NCI-H82 treated with DMSO at 0.1 percent for 48 hours (cell line): Measurements from ENCODE around the gene XRCC2.
"Not testable (repeated sequence)": the region's sequence is repeated elsewhere in the genome, so short reads cannot be mapped to it uniquely, and the experiment has no call there.

Experiments used
- DNase-seq: peaks from one replicate; lab custom pipeline; 2025; ENCODE audit not compliant: unreplicated experiment; lab: John Stamatoyannopoulos, UW

Gene XRCC2

DNA sequence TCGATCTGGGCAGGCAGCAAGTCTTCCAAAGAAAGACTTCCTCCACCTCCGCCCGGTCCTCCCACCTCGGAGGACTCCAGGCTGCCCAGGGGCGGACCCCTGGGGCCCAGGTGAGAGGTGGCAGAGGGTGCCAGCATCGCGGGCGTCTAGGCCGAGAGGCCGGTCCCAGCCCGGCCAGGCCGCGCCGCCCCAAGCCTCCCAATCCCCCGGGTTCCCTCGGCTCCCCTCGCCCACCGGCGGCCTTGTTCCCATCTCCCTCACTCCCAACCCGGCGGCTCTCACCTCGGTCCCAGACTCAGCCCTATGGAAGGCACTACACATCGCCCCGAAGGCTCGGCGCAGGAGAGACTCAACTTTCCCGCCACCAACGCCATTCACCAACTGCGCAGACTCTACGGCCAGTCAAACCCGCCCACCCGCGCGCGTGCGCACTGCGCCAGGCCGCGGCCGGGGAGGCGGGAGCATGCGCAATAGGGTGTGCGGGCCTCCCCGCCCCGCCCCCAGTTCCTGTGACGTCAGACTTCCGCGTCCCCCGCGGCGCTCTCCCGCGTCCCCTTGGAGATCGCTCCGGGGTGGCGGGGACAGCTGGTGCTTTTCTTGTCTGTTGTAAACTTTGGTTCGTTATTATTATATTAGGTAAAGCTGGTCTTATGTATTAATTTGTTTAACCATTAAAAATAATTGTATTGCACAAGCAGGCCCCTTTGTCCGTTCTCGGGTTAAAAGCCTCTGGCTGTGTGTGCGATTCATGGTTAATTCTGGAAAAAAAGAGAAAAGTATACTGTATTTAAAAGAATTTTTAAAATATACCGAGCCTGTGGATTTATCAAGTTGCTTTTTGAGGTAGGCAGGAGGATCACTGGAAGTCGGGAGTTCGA is at the start of gene XRCC2:
XRCC2 (minus strand) TSS at position 383 of the 878 bp plus-strand sequence; CDS start at position 321, 62 bp downstream.
- DNase-seq, result peak; percentile 73

DNA sequence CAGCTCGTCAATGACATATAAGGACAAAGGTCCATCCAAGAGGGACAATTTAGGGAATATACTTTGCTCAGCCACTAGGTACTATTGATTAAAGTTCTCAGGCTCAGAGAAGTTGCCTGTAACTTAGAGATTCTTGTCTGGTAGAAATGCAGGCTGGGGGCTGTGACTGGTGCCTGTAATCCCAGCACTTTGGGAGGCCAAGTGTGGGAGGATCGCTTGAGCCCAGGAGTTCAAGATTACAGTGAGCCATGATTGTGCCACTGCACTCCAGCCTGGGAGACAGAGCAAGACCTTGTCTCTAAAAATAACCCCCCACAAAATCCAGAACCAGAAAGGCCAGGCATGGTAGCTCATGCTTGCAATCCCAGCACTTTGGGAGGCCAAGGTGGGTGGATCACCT is 47.4 kb upstream of the XRCC2 start:
- no peak for DNase-seq

DNA sequence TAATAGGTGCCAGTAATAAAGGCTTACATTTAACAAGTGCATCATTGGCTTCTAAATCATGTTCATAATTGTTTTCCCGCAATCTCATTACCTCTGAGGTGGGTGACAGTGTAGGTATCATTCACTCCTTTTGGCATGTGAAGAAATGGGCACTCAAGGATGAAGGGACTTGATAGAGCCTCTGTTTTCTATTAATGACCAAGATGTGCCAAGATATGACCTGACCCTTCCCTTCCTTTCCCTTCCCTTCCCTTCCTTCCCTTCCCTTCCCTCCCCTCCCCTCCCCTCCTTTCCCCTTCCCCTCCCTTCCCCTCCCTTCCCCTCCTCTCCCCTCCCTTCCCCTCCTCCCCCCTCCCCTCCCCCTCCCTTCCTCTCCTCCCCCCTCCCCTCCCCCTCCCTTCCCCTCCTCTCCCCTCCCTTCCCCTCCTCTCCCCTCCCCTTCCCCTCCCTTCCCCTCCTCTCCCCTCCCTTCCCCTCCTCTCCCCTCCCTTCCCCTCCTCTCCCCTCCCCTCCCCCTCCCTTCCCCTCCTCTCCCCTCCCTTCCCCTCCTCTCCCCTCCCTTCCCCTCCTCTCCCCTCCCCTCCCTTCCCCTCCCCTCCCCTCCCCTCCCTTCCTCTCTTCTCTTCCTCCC is 36.6 kb upstream of the XRCC2 start:
- DNase-seq, result not testable (repeated sequence)

DNA sequence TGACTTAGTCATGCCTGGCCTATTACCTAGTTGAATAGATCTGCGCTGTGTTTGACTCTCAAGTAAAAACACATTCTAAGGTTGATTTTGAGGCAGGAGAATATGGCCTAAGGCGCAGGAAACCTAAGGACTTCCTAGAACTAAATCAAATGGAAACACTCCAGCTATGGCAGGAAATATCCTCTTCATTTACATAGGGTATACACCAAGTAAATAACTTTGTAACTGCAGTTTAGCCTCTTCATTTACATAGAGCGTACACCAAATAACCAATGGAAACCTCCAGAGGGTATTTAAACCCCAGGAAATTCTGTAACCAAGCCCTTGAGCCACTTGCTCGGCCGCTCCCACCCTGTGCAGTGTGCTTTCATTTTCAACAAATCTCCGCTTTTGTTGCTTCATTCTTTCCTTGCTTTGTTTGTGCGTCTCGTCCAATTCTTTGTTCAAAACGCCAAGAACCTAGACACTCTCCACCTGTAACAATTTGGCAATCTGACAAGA is 35.6 kb upstream of the XRCC2 start:
- no peak for DNase-seq

DNA sequence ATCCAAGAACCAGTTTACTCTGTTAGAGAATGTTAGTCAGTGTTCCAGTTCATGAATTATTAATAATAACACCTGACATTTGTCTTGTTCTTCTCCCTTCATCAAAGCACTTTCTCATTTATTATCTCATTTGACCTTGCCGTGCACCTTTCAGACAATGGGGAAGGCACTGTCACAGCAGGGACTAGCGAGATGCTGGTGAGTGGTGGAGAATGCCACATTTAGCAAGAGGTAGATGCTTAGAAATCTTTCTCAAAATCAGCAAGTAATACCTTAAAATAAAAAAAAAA is 34.2 kb upstream of the XRCC2 start:
- no peak for DNase-seq

DNA sequence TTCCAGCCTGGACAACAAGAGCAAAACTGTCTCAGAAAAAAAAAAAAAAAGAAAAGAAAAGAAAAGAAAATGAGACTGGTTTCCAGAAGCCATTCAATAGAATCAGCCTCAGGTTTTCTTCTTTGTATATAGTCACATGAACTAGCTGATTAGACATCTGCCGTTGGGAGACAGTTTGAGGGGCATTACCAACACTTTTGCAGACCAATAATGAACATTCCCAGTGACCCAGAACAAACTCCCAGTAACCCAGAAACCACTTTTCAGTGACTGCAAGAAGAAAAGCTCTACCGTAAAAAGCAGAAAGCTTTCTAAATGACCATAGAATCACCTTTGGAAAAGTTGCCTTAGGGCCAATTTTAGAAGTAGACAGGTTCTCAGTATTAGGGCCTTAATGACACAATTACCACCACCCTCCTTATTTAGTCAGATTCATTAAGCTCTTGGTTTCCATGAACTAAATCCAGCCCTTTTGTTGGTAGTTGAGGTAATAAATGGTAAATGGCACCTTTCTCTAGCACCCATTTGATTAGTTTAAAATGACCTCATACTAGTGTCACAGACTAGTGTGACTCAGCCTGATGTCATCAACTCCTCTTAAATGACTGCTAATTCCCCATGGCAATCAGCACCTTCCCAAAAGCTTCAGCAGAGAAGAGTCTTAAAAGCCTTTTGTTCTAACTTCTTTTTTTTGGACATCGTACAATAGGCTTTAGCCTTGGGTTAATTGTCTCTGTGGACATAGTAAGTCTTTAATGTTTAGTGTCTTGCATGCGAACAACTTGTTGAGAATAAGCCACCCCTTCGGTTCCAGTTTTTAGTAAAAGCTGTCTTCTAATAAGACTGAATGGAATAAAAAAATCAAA is 33.6 kb upstream of the XRCC2 start:
- DNase-seq, result no peak

DNA sequence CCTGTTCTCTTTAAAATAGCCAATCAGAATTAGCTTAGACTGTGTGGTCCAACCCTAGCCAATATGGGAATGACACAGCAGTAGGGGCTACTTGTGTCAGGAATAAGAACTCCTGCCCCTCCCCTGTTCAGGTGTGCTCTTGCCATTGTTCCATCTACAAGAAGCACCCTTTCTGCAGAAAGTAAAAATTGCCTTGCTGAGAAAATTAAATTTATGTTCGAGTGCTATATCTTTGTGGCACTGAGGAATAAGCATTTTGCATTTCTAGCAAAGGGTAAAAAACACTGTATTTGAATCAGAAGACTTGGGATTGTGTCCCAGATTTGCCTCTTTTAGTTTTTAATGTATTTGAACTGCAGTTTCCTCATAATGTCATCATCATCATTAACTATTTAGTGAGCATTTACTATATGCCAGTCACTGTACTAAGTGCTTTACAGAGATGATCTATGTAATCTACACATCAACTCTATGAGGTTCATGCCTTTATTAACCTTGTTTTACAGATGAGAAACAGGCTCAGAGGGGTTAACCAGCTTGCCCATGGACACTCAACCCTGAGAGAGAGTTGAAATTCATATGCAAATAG is 28.9 kb upstream of the XRCC2 start:
- no peak for DNase-seq

DNA sequence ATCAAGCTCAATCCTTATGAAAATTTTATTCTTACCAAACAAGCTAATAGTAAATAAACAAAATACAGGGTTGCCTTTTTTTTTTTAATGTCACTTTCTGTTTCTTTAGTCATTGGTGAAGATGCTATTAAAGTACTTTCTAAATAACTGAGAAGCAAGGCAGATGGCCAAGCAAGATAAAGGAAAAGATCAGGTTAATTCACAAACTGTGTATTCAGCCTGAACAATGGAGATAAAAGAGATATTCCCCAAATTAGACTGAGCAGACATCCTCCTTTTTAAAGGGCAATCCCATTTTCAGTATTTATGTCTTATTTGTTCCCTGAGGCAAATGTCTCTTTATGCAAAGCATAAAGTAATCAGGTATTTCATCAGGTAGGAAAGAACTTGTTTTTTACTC is 23.1 kb upstream of the XRCC2 start:
- no peak for DNase-seq

DNA sequence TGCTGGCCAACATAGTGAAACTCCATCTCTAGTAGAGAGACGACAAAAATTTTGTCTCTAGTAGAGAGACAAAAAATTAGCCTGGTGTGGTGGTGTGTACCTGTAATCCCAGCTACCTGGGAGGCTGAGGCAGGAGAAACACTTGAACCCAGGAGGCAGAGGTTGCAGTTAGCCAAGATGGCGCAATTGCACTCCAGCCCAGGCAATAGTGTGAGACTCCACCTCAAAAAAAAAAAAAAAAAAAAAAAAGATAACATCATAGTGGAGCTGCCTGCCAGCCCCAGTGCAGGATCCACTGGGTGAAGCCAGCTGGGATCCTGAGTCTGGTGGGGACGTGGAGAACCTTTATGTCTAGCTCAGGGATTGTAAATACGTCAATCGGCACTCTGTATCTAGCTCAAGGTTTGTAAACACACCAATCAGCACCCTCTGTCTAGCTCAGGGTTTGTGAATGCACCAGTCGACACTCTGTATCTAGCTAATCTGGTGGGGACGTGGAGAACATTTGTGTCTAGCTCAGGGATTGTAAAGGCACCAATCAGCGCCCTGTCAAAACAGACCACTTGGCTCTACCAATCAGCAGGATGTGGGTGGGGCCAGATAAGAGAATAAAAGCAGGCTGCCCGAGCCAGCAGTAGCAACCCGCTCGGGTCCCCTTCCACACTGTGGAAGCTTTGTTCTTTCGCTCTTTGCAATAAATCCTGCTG is 21.5 kb upstream of the XRCC2 start:
- DNase-seq, result not testable (repeated sequence)

DNA sequence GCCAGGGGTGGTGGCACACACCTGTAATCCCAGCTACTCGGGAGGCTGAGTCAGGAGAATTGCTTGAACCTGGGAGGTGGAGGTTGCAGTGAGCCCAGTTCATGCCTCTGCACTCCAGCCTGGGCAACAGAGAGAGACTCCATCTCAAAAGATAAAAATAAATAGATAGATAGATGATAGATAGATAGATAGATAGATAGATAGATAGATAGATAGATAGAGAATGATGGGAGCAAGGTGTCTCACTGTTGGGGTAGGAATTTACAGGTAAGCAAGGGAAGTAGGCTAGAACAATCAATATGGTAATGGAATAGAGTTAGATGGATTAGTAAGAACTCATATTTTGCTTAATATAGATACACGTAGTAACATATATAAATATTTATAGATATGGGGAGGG is 16.3 kb upstream of the XRCC2 start:
- DNase-seq, result not testable (repeated sequence)

DNA sequence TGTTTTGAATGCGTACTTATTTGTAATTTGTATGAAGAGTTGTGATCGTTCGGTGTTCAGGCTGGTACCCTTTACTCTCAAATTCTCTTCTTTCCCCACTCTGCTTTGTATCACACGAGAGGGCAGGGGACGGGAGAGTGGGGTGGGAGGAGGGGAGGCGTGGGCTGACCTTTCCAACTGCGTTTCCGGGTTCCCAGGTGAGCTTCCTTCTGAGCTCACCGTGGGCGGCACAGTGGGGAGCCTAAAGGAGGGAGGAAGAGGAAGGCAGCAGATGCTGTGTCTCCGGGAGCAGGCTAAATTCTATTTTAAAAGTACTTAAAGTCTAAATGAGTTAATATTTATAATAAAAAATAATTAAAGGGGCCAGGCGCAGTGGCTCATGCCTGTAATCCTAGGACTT is 7.4 kb upstream of the XRCC2 start:
- DNase-seq, result no peak

DNA sequence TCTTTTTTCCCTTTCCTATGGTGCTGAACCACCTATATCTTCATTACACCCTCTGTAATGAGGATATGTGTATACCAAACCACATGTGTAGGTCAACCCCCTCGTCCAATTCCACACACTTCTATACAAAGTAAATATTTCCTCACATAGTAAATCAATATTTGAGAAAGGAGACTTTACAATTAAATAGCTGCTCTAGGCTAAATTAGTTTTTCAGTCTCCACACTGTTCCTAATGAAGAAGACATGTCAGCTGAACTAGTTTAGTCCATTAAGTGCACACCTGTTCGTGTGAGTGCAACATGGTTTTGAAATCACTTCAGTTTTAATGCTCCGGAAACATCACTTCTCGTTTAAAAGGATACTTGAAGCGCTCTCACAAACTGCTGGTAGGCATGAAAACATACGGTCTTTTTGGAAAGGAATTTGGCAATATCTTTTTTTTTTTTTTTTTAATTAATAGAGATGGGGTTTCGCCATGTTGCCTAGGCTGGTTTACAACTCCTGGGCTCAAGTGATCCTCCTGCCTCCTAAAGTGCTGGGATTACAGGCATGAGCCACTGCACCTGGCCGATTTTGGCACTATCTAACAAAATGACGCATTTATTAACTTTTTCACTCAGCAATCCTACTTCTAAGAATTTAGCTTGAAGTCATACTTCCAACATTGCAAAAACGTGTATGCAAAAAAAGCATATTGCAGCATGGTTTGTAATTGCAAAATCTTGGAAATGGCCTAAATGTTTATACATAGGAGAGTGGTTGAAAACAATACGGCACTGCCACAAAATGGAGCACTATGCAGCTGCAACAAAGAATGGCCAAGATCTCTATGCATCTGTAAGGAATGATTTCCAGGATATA is 2.1 kb upstream of the XRCC2 start:
- DNase-seq, result no peak

DNA sequence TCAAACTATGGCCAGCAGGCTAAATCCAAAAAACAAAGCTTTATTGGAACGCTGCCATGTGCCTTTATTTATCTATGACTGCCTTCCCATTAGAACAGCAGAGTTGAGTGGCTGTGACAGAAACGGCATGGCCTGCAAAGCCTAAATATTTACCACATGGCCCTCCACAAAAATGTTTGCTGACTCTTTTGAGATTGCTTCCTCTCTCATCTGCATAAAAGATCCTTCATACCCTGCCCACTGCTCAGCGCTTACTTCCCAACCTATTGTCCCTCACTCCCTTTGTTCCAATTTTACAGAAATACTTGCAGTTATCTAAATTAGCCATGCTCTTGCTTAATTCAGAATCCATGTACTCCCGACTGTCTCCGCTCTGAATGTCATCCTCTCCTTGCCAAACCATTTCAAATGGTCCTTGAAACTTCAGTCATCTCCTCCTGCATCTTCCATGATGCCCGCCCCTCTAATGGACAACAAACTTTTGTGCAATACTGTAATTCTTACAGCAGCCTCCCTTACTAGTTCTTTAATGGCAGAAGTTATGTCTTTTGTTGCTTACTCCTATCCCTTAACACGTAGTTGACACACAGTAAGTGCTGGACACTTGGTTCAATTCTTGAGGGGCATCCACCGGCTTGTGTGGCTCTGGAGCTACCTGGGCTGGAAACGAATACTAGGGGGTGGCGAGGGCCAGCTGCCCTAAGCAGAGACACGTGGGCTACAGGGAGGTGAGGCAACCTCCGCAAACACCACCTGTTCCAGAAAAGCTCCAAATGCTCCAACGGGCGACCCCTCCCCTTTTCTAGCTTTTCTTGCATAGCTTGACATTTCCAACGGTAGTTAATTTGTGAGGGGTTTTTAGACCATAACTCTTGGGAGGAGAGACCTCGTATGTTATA is 832 bp downstream of the XRCC2 start:
- peak; percentile 69 for DNase-seq

DNA sequence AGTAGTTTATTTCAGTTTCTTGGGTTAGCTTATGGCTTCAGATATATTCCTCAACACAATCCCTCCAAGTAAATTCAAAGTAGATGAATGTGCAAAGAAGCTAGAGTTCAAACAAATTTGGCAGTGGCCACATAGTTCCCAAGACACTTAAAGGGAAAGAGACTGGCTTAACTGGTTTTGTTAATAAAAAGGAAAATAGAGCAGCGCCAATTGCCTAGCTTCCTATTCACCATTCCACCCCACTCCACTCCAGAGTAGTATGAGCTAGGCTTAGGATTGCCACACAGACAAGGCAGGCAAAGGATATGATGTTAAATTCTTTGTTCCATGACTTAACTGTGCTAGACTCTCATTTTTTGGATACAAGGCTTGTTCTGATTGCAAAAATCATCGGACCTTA is 2.0 kb downstream of the XRCC2 start:
- no peak for DNase-seq

DNA sequence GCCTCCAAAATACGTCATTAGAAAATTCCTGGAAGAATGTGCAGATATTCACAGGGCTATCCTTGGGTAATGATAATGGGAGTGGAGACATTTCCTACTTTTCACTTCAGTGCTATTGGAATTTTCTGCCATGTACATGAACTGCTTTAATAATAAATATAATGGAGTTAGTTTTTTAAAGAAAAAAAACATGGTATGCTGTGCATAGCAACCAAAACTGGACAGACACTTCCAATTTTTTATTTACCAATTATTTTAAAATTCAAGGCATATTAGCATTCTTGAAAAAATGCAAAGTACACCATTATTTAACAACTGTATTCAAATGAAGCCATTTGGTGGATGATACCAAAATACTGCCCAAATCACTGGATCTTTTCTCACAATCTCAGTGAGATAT is 3.3 kb downstream of the XRCC2 start:
- DNase-seq, result no peak

DNA sequence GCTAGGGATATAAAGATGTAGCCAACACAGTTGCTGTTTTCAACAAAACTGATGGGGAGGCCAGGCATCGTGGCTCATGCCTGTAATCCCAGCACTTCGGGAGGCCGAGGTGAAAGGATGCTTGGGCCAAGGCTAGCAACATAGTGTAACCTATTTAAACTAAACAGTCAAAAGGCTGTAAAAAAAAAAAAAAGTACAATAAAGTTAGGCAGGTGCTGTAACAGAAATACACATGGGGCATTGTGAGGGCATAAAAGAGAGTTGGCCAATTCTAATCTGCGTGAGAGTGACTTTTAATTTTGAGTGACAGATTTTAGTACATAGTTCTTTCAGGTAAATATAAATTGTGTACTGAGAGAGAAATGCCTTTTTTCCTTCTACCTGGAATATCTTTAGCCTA is 6.2 kb downstream of the XRCC2 start:
- no peak for DNase-seq

DNA sequence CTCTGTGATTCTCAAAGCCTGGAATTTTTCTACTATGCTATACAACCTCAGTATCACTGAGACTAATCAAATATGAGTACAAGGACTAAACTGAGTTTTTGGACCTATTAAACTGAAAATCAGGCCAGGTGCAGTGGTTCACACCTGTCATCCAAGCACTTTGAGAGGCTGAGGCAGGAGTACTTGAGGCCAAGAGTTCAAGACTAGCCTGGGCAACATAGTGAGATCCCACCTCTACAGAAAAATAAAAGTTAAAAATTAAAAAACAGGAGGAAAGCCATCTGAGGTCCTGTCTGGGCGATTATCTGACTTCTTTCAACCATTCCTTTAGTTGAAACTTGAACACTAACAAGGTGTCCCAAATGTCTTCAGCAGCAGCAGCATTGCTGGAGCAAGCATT is 7.0 kb downstream of the XRCC2 start:
- no peak for DNase-seq

DNA sequence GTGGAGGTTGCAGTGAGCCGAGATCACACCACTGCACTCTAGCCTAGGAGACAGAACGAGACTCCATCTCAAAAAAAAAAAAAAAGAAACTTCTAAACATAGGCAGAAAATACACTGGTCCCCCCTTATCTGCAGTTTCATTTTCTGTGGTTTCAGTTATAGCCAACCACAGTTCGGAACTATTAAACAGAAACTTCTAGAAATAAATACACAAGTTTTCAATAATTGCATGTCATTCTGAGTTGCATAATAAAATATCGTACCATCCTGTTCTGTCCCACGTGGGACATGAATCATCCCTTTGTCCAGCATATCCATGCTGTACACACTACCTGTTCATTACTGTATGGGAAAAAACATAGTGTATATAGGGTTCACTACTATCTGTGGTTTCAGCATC is 8.0 kb downstream of the XRCC2 start:
- no peak for DNase-seq

DNA sequence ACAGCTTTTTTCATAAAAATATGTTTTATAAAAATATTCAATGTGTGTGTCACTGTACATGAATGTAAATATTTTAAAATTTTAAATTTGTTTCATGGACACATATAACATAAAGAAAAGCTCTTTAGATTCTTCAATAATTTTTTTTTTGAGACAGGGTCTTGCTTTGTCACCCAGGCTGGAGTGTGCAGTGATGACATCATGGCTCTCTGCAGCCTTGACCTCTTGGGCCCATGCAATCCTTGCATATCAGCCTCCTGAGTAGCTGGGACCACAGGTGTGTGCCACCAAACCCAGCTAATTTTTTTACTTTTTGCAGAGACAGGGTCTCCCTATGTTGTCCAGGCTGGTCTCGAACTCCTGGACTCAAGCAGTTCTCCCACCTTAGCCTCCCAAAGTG is 9.9 kb downstream of the XRCC2 start:
- no peak for DNase-seq
